Lung (tissue), 12 donors: ENCODE results near the gene CCL22. TPM values are rescaled to one million over a fixed set of nuclear protein-coding genes. Genes with fewer than 3 reads are reported as not detected.
A peak's percentile ranks its signal among the peaks of the same experiment; 100 is the strongest.

Experiments used
- ATAC-seq: fragments of 200-7000 bp; cut with Tn5 transposase; one replicate; pipeline ENCODE4 v1.9.1; 2020; ENCODE audit warnings: moderate number of reproducible peaks; ENCODE audit not compliant: insufficient read depth, low FRiP score
- DNase-seq, 3 donors: peaks; one replicate each; pipeline ENCODE4 v3.0.0-alpha.2; 2013 to 2017
- H3K27ac ChIP-seq, 2 donors: one replicate each; pipeline ENCODE4 v1.5.1; 2013; ENCODE audit warnings: mild to moderate bottlenecking in 2 of 2, moderate library complexity in 2 of 2, control low read depth in 1 of 2, inconsistent platforms in 1 of 2, low read depth in 1 of 2, low read length in 1 of 2
- H3K27me3 ChIP-seq, 3 donors: one replicate each; pipeline ENCODE4 v1.5.1; 2013; ENCODE audit warnings: low read length in 2 of 3; ENCODE audit not compliant: control insufficient read depth in 3 of 3, insufficient read depth in 3 of 3
- H3K36me3 ChIP-seq, 4 donors: one replicate each; pipeline ENCODE4 v1.5.1; 2013; ENCODE audit warnings: low read length in 4 of 4, mild to moderate bottlenecking in 1 of 4, moderate library complexity in 1 of 4; ENCODE audit not compliant: control insufficient read depth in 4 of 4, insufficient read depth in 4 of 4
- H3K4me1 ChIP-seq, 5 donors: one replicate each; pipeline ENCODE4 v1.5.1; 2013; ENCODE audit warnings: low read length in 5 of 5, mild to moderate bottlenecking in 2 of 5, moderate library complexity in 1 of 5; ENCODE audit not compliant: control insufficient read depth in 5 of 5, insufficient read depth in 5 of 5
- H3K4me3 ChIP-seq: one replicate; pipeline ENCODE4 v1.5.1; 2013; ENCODE audit warnings: mild to moderate bottlenecking, control low read depth, moderate library complexity
- H3K9ac ChIP-seq, 2 donors: one replicate each; pipeline ENCODE4 v1.5.1; 2013; ENCODE audit warnings: low read length in 2 of 2, control low read depth in 1 of 2; ENCODE audit not compliant: insufficient read depth in 1 of 2
- H3K9me3 ChIP-seq, 4 donors: one replicate each; pipeline ENCODE4 v1.5.1; 2013; ENCODE audit warnings: low read length in 3 of 4, mild to moderate bottlenecking in 1 of 4, moderate library complexity in 1 of 4; ENCODE audit not compliant: control insufficient read depth in 4 of 4, insufficient read depth in 3 of 4
- WGBS, 2 donors: extraction: QIAGEN DNeasy Blood & Tissue Kit; methylation state at CpG; one replicate each; pipeline ENCODE4 v1.1.7; 2013; 5-methylcytosine and 5-hydroxymethylcytosine counted together
- polyA plus RNA-seq, 2 donors: library from polyadenylated mRNA; stranded (reverse); fragments of 200-250 nt; gene quantifications; one replicate each; pipeline ENCODE4 v1.2.1, GENCODE V29; 2013
- total RNA-seq, 2 donors: library from RNA; depleted of rRNA in 1 of 2; stranded (reverse); fragments of >200 nt in 1 of 2; gene quantifications; one replicate each; pipeline ENCODE4 v1.2.1, GENCODE V29; 2014 to 2021
- TF ChIP-seq, protein P1 (sequence below): IDR thresholded peaks from 2 replicates; pipeline ENCODE4 v1.5.1; 2012; ENCODE audit warnings: mild to moderate bottlenecking; ENCODE audit errors: control extremely low read depth, extremely low read depth
- donor health status: control.
- donor health status: control.
- donor health status: Bipolar disorder and iron deficiency.
- donor health status: healthy.
- donor health status: DM: yes; HTN: yes; CAD: no.

Gene CCL22
- total and polyA plus RNA-seq, 4 donors, result 0.43 to 3.1 (median 1.2) TPM

DNA sequence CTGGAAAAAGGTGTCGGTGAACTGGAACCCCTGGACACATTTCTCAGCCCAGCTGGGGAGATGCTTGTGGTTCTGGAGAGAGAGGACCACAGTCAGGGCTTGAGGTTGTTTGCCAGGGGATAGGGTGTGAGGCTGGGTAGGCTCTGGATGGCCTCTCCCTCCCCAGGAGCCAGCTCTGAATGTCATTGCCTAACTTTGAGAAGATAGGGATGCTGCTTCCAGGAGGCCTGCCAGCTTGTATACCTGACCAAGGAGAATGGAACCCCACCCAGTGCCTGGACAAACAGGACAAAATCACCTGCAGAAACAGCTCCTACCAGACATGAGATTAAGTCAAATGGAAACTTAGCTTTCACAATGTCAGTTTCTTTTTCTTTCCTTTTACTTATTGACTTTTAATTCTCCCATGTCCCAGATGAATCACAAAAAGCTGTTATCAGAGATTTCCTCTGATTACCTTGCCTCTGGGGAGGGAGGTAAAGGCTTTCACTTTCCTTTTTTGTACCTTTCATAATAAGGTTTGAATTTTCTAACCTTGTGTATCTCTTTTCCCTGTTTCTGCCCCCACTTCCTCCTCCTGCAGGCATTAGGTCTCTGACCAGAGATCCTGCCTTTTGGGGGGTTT, 44.3 kb upstream of the CCL22 start:
- H3K9ac ChIP-seq, result no peak overlapping the region
- DNase-seq, result no peak
- ATAC-seq, result no peak
- peaks cover 0 to 12% (median 0%) of the 10 kb centered on the region in 5 donors for H3K4me1 ChIP-seq
- no peaks in the 10 kb centered on the region for H3K9me3 ChIP-seq
- H3K27me3 ChIP-seq, result peaks cover 0 to 7% (median 0%) of the 10 kb centered on the region in 3 donors
- WGBS, 2 donors, result 91 to 92% methylated on average over 1 of the region's 1 CpG
- no peak overlapping the region for H3K4me3 ChIP-seq
- TF ChIP-seq, protein P1, sequence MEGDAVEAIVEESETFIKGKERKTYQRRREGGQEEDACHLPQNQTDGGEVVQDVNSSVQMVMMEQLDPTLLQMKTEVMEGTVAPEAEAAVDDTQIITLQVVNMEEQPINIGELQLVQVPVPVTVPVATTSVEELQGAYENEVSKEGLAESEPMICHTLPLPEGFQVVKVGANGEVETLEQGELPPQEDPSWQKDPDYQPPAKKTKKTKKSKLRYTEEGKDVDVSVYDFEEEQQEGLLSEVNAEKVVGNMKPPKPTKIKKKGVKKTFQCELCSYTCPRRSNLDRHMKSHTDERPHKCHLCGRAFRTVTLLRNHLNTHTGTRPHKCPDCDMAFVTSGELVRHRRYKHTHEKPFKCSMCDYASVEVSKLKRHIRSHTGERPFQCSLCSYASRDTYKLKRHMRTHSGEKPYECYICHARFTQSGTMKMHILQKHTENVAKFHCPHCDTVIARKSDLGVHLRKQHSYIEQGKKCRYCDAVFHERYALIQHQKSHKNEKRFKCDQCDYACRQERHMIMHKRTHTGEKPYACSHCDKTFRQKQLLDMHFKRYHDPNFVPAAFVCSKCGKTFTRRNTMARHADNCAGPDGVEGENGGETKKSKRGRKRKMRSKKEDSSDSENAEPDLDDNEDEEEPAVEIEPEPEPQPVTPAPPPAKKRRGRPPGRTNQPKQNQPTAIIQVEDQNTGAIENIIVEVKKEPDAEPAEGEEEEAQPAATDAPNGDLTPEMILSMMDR, result no peak
- no peaks in the 10 kb centered on the region for H3K36me3 ChIP-seq
- peak overlapping the region in 1 of 2 donors; percentile 35 for H3K27ac ChIP-seq

DNA sequence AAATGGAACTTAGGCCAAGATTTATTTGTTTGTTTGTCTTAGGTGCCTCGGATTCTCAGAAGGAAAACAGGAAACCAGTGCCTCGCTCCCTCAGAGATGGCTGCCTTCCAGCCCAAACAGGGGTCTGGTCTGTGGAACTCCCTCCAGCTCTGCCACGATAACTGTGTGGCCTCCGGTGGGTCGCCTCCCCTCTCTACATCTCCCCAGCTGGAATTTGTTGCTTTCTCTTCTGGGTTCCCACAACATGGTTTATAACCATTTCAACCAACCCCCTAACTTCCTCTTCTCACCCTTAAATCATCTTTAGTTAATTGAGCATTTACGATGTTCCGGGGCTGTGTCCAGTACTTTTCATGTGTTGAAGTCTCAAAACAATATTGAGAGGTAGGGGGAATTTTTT, 43.2 kb upstream of the CCL22 start:
- 52 to 54% methylated on average over 7 of the region's 7 CpGs for WGBS, 2 donors
- Histone ChIP-seq H3K27ac (no peak overlapping the region), H3K4me1 (peaks cover 0 to 12% (median 0%) of the 10 kb centered on the region in 5 donors), H3K9me3 (no peaks in the 10 kb centered on the region), H3K36me3 (no peaks in the 10 kb centered on the region), H3K4me3 (no peak overlapping the region), H3K9ac (no peak overlapping the region), H3K27me3 (peaks cover 0 to 7% (median 0%) of the 10 kb centered on the region in 3 donors)
- TF ChIP-seq, protein P1, result no peak
- DNase-seq, result no peak
- no peak for ATAC-seq

DNA sequence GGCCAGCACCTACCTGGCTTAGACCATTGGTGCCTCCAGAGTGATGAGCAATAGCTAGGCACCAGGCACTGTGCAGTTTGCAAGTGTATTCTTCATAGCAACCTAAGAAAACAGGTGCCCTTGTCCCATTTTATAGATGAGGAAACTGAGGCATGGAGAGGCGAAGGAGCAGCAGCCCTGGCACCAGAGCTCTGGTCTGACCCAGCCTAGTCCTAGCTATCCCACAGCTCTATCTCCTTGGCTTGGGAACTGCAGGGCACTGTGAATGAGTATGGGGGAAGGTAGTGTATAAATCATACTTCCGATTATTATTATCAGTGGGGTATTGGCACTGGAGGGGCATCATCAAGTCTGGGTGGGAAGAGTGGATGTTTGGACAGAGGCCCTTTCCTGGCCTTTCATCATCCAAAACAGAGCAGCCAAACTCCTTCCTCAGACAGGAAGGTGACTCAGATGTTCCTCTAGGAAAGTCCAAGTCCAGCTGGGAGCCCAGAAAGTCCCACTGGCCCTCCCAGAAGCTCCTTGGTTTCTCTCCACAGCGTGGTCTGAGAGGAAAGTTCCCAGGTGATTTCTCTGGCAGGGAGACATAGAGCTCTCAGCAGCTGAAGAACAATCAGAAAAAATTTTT, 42.1 kb upstream of the CCL22 start:
- no peaks in the 10 kb centered on the region for H3K36me3 ChIP-seq
- no peak overlapping the region for H3K4me3 ChIP-seq
- no peak overlapping the region for H3K9ac ChIP-seq
- H3K9me3 ChIP-seq, result no peaks in the 10 kb centered on the region
- H3K27ac ChIP-seq, result peak overlapping the region; percentile 72 to 74
- TF ChIP-seq, protein P1, result no peak
- DNase-seq (peak in 2 of 3 donors; percentile 14 to 29), ATAC-seq (peak; percentile 34)
- peaks cover 0 to 12% (median 0%) of the 10 kb centered on the region in 5 donors for H3K4me1 ChIP-seq
- 63 to 80% methylated on average over 3 of the region's 3 CpGs for WGBS, 2 donors
- H3K27me3 ChIP-seq, result peaks cover 0 to 7% (median 0%) of the 10 kb centered on the region in 3 donors
